NCI-H526 (cell line): ENCODE measurements around the gene RAPGEF3.

Source experiments
- DNase-seq, 2 experiments: peaks; one replicate each; lab custom pipeline; 2025; lab: John Stamatoyannopoulos, UW

The RAPGEF3 gene

GRCh38 chr12:47742253-47742825 lies 16.3 kb downstream of the RAPGEF3 start:
- peak; percentile 5 to 30 for DNase-seq

GRCh38 chr12:47741340-47741703 lies 17.4 kb downstream of the RAPGEF3 start:
- DNase-seq = no peak

- DNase-seq = no peak
Measured at GRCh38 chr12:47740606-47741339, 17.9 kb downstream of the RAPGEF3 start.

GRCh38 chr12:47739979-47740378 lies 18.7 kb downstream of the RAPGEF3 start:
- no peak for DNase-seq

- DNase-seq = no peak
Measured at GRCh38 chr12:47739297-47739696, 19.4 kb downstream of the RAPGEF3 start.

GRCh38 chr12:47737936-47738594 lies 20.6 kb downstream of the RAPGEF3 start:
- no peak for DNase-seq

- DNase-seq = no peak
Measured at GRCh38 chr12:47736877-47737676, 21.6 kb downstream of the RAPGEF3 start.

GRCh38 chr12:47736216-47736615 lies 22.5 kb downstream of the RAPGEF3 start:
- DNase-seq = no peak

- DNase-seq = no peak
Measured at GRCh38 chr12:47735649-47736048, 23.0 kb downstream of the RAPGEF3 start.

- DNase-seq = no peak
Measured at GRCh38 chr12:47734725-47735480, 23.8 kb downstream of the RAPGEF3 start.

GRCh38 chr12:47733142-47733541 lies 25.5 kb downstream of the RAPGEF3 start:
- no peak for DNase-seq

GRCh38 chr12:47732504-47732903 lies 26.2 kb downstream of the RAPGEF3 start:
- no peak for DNase-seq

- no peak for DNase-seq
Measured at GRCh38 chr12:47731723-47732122, 27.0 kb downstream of the RAPGEF3 start.

- DNase-seq = no peak
Measured at GRCh38 chr12:47730341-47730744, 28.3 kb downstream of the RAPGEF3 start.

GRCh38 chr12:47729233-47729632 lies 29.4 kb downstream of the RAPGEF3 start:
- DNase-seq = no peak

- DNase-seq = peak; percentile 40 to 57
Measured at GRCh38 chr12:47725893-47726292, 32.8 kb downstream of the RAPGEF3 start.

GRCh38 chr12:47725091-47725772 lies 33.4 kb downstream of the RAPGEF3 start, which contains the start of gene ENDOU:
Gene ENDOU, minus strand, starts transcription at chr12:47725490. Its CDS starts 77 bp downstream, at chr12:47725413.
- DNase-seq = no peak

- DNase-seq = no peak
Measured at GRCh38 chr12:47722941-47723631, 35.6 kb downstream of the RAPGEF3 start.

GRCh38 chr12:47722136-47722834 lies 36.4 kb downstream of the RAPGEF3 start:
- DNase-seq = no peak
